Measurements from ENCODE around the gene CNEP1R1.

The CNEP1R1 gene

GRCh38 chr16:50043358-50043757, 18.3 kb downstream of the CNEP1R1 start:
- no peak overlapping the region for H3K4me3 ChIP-seq
- TF ChIP-seq, protein P1, sequence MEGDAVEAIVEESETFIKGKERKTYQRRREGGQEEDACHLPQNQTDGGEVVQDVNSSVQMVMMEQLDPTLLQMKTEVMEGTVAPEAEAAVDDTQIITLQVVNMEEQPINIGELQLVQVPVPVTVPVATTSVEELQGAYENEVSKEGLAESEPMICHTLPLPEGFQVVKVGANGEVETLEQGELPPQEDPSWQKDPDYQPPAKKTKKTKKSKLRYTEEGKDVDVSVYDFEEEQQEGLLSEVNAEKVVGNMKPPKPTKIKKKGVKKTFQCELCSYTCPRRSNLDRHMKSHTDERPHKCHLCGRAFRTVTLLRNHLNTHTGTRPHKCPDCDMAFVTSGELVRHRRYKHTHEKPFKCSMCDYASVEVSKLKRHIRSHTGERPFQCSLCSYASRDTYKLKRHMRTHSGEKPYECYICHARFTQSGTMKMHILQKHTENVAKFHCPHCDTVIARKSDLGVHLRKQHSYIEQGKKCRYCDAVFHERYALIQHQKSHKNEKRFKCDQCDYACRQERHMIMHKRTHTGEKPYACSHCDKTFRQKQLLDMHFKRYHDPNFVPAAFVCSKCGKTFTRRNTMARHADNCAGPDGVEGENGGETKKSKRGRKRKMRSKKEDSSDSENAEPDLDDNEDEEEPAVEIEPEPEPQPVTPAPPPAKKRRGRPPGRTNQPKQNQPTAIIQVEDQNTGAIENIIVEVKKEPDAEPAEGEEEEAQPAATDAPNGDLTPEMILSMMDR (IDR thresholded peaks at IDR 0.05): no peak
- H3K27ac ChIP-seq: no peak overlapping the region
- DNase-seq (ENCODE audit: low spot score): no peak

- DNase-seq (ENCODE audit: low spot score): no peak
- Histone ChIP-seq H3K4me3 (no peak overlapping the region), H3K27ac (no peak overlapping the region)
- TF ChIP-seq, protein P1 (IDR thresholded peaks at IDR 0.05): no peak
Measured at GRCh38 chr16:50045412-50045811, 20.4 kb downstream of the CNEP1R1 start.

GRCh38 chr16:50046853-50047252, 21.8 kb downstream of the CNEP1R1 start:
- Histone ChIP-seq H3K27ac (no peak overlapping the region), H3K4me3 (no peak overlapping the region)
- no peak for DNase-seq (ENCODE audit: low spot score)
- TF ChIP-seq, protein P1 (IDR thresholded peaks at IDR 0.05): no peak

- no peak overlapping the region for H3K27ac ChIP-seq
- TF ChIP-seq, protein P1 (IDR thresholded peaks at IDR 0.05): no peak
- H3K4me3 ChIP-seq: no peak overlapping the region
- no peak for DNase-seq (ENCODE audit: low spot score)
Measured at GRCh38 chr16:50047864-50048263, 22.8 kb downstream of the CNEP1R1 start.

DNA sequence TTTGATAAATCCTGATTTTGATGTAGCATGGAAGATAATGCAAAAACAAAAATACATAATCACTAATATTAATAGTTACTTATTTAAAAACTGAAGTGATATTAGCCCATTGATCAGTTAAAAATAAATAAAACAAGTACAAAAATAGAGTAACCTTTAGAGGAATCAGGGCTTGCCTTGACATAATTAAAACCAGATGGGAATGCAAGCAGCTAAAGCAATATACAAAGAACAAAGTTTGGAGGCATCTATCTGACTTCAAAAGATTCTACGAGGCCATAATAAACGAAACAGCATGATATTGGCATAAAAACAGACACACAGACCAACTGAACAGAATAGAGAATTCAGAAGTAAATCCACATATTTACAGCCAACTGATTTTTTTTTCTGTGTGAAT, 25.8 kb downstream of the CNEP1R1 start:
- TF ChIP-seq, protein P1 (IDR thresholded peaks at IDR 0.05): no peak
- Histone ChIP-seq H3K4me3 (no peak overlapping the region), H3K27ac (no peak overlapping the region)
- DNase-seq (ENCODE audit: low spot score): no peak

DNA sequence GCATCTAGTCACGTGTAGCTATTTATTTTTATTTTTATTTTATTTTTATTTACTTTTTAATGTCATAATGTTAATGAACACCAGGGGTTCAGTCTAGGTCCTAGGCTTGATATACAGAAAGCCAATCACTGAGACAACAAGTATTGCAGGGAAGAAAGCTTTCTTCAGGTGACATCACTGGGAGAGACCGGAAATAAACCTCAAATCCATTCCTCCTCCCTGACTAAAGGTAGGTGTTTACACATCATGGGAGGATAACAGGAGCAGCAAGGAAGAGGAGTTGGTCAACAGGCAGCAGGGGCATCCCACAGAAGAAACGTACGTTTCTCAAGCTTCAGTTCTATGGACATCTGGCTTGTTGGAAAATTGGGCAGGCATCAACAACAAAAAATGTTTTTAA, 31.2 kb downstream of the CNEP1R1 start:
- DNase-seq (ENCODE audit: low spot score): no peak
- no peak overlapping the region for H3K4me3 ChIP-seq
- H3K27ac ChIP-seq: no peak overlapping the region
- TF ChIP-seq, protein P1 (IDR thresholded peaks at IDR 0.05): no peak

DNA sequence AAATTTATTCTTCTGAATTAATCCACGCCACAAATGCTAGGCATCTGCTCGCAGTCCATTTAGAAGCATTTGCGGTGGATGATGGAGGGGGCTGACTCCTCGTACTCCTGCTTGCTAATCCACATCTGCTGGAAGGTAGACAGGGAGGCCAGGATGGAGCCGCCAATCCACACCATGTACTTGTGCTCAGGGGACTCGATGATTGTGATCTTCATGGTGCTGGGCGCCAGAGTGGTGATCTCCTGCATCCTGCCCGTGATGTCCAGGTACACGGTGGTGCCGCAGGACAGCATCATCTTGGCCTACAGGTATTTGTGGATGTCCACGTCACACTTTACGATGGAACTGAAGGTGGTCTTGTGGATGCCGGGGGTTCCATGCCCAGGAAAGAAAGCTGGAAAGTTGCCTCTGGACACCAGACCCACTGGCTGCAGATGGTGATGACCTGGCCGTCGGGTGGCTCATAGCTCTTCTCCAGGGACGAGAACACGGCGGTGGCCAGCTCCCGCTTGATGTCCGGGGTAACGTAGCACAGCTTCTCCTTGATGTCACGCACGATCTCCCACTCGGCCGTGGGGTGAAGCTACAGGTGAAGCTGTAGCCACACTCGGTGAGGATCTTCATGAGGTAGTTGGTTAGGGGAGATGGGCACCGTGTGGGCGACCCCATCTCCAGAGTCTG, 33.2 kb downstream of the CNEP1R1 start:
- H3K4me3 ChIP-seq: no peak overlapping the region
- TF ChIP-seq, protein P1 (IDR thresholded peaks at IDR 0.05): no peak
- no peak for DNase-seq (ENCODE audit: low spot score)

More for the DNA sequence above, 33.2 kb downstream of the CNEP1R1 start:
- no peak overlapping the region for H3K27ac ChIP-seq
